Stomach (tissue), 4 donors: ENCODE measurements around the gene RFX3.

Experiments used
- EP300 ChIP-seq: sonication (generic); formaldehyde crosslinking; IDR thresholded peaks from one replicate; pipeline ENCODE4 v1.6.1; 2017; ENCODE audit warnings: antibody characterized with exemption
- POLR2A ChIP-seq, 4 donors: fragments of 450-650 bp; IDR thresholded peaks; one replicate each; pipeline ENCODE4 v1.6.1; 2016; ENCODE audit warnings: antibody characterized with exemption in 4 of 4, control low read depth in 2 of 4, mild to moderate bottlenecking in 1 of 4, moderate library complexity in 1 of 4
- TF ChIP-seq, protein P1 (sequence below), 7 experiments: fragments of 450-650 bp in 4 of 7; fragments of 200-600 bp in 3 of 7; sonication (generic) in 3 of 7; IDR thresholded peaks; one replicate each; pipeline ENCODE4 v1.5.1; 2016 to 2019; ENCODE audit warnings: antibody characterized with exemption in 7 of 7, control low read depth in 2 of 7, mild to moderate bottlenecking in 1 of 7

DNA sequence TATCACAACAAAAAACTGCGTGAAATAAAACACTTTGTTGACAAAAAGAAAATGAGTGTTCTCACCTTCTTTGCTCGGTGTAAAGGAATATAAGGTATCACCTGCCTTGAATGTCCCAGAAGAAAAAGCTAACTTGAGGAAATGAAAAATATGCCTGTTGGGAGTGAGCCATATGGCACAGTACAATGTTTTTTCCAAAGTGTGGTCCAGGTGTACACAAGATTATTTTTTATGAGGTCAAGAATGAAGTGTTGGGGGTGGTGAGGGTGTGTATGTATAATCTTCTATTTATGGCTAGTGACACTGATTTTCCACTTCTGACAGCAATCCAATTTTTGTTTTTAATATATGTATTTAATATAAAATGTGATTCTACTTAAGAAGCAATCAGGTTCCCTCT, 134.4 kb downstream of the RFX3 start:
- TF ChIP-seq, protein P1, sequence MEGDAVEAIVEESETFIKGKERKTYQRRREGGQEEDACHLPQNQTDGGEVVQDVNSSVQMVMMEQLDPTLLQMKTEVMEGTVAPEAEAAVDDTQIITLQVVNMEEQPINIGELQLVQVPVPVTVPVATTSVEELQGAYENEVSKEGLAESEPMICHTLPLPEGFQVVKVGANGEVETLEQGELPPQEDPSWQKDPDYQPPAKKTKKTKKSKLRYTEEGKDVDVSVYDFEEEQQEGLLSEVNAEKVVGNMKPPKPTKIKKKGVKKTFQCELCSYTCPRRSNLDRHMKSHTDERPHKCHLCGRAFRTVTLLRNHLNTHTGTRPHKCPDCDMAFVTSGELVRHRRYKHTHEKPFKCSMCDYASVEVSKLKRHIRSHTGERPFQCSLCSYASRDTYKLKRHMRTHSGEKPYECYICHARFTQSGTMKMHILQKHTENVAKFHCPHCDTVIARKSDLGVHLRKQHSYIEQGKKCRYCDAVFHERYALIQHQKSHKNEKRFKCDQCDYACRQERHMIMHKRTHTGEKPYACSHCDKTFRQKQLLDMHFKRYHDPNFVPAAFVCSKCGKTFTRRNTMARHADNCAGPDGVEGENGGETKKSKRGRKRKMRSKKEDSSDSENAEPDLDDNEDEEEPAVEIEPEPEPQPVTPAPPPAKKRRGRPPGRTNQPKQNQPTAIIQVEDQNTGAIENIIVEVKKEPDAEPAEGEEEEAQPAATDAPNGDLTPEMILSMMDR (IDR thresholded peaks at IDR 0.05) = no peak
- TF ChIP-seq POLR2A (IDR thresholded peaks at IDR 0.05) (no peak), EP300 (no peak)
